Progenitor cell of endocrine pancreas (in vitro differentiated cells): ENCODE measurements around the gene MEI1. TPM values are rescaled to one million over a fixed set of nuclear protein-coding genes. Genes with fewer than 3 reads are reported as not detected.
A peak's percentile ranks its signal among the peaks of the same experiment; 100 is the strongest.

Source experiments
- DNase-seq: peaks from one replicate; pipeline ENCODE4 v3.0.0; 2021; ENCODE audit warnings: low spot score; ENCODE audit not compliant: unreplicated experiment
- H3K27ac Mint-ChIP-seq: 2 replicates; pipeline ENCODE4 v1.8.0; 2021; ENCODE audit warnings: mild to moderate bottlenecking, moderate library complexity, mixed read lengths
- H3K27me3 Mint-ChIP-seq: 2 replicates; pipeline ENCODE4 v1.8.0; 2021; ENCODE audit warnings: mixed read lengths
- H3K36me3 Mint-ChIP-seq: 2 replicates; pipeline ENCODE4 v1.8.0; 2022; ENCODE audit warnings: mixed read lengths; ENCODE audit not compliant: insufficient read depth
- H3K4me1 Mint-ChIP-seq: 2 replicates; pipeline ENCODE4 v1.8.0; 2021; ENCODE audit warnings: low read depth, mixed read lengths
- H3K4me3 Mint-ChIP-seq: 2 replicates; pipeline ENCODE4 v1.8.0; 2021; ENCODE audit warnings: low read depth, mild to moderate bottlenecking, moderate library complexity, mixed read lengths
- H3K9me3 Mint-ChIP-seq: 2 replicates; pipeline ENCODE4 v1.8.0; 2021; ENCODE audit warnings: low read depth, mixed read lengths
- total RNA-seq: library from RNA; stranded (reverse); gene quantifications from 2 replicates; pipeline ENCODE4 v1.2.1, GENCODE V29; 2021
- TF ChIP-seq, protein P1 (sequence below): fragments of 200-600 bp; sonication (generic); IDR thresholded peaks from one replicate; pipeline ENCODE4 v1.5.0; 2021; ENCODE audit warnings: antibody characterized with exemption, mild to moderate bottlenecking; ENCODE audit not compliant: unreplicated experiment

Gene MEI1
- total RNA-seq, 1 donor from 2014 or later = 1.0 TPM

- H3K27ac Mint-ChIP-seq = no peak overlapping the region
- H3K36me3 Mint-ChIP-seq = no peaks in the 10 kb centered on the region
- no peak overlapping the region for H3K4me3 Mint-ChIP-seq
- TF ChIP-seq, protein P1, sequence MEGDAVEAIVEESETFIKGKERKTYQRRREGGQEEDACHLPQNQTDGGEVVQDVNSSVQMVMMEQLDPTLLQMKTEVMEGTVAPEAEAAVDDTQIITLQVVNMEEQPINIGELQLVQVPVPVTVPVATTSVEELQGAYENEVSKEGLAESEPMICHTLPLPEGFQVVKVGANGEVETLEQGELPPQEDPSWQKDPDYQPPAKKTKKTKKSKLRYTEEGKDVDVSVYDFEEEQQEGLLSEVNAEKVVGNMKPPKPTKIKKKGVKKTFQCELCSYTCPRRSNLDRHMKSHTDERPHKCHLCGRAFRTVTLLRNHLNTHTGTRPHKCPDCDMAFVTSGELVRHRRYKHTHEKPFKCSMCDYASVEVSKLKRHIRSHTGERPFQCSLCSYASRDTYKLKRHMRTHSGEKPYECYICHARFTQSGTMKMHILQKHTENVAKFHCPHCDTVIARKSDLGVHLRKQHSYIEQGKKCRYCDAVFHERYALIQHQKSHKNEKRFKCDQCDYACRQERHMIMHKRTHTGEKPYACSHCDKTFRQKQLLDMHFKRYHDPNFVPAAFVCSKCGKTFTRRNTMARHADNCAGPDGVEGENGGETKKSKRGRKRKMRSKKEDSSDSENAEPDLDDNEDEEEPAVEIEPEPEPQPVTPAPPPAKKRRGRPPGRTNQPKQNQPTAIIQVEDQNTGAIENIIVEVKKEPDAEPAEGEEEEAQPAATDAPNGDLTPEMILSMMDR = no peak
- peaks cover 11% of the 10 kb centered on the region for H3K4me1 Mint-ChIP-seq
- no peak for DNase-seq
- no peaks in the 10 kb centered on the region for H3K9me3 Mint-ChIP-seq
- H3K27me3 Mint-ChIP-seq = no peaks in the 10 kb centered on the region
These were observed 128.4 kb downstream of the MEI1 start for GRCh38 chr22:41827671-41828070.

DNA sequence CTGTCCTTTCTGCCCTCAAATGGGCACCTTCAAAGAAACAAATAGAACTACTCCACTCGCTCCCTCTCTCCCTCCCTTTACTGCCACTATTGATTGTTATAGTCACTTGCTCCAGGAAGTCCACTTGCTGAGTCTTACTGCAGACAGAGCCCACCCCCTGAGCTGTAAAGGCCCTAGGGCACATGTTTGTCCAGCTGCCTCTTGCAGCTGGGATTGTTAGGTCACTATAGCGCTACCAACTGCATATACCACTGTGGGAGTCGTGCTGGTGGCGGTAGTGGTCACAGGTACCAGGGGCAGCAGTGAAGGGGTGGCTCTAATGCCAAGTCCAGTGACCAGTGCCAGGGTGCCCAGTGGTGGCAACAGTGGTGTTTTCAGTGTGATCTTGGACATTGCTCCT lies 129.2 kb downstream of the MEI1 start:
- H3K4me1 Mint-ChIP-seq = peaks cover 11% of the 10 kb centered on the region
- no peak for DNase-seq
- no peaks in the 10 kb centered on the region for H3K36me3 Mint-ChIP-seq
- H3K9me3 Mint-ChIP-seq = no peaks in the 10 kb centered on the region
- peak overlapping the region; percentile 69 for H3K27ac Mint-ChIP-seq
- TF ChIP-seq, protein P1 = no peak
- no peaks in the 10 kb centered on the region for H3K27me3 Mint-ChIP-seq
- no peak overlapping the region for H3K4me3 Mint-ChIP-seq

DNA sequence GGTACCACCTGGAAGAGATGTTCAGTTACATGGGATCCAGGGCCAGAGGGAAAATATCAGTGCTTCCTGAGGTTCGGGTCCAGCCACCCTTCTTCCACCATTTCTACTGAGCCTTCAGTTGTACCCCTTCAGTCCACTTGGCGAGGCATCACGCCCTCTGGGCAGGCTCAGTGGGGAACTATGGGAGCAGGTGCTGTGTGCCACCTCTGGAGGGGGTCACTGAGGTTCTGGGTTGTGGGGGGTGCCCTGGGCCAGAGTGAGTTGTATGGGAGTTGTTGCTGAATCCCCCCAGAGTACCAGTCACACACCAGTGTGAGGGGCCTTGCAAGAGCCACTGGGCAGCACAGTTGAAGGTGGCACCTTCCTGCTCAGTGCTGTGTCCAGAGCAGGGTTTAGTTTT lies 130.9 kb downstream of the MEI1 start:
- TF ChIP-seq, protein P1 = no peak
- Mint-ChIP-seq H3K4me1 (peaks cover 19% of the 10 kb centered on the region), H3K4me3 (no peak overlapping the region), H3K27ac (peak overlapping the region; percentile 50), H3K9me3 (no peaks in the 10 kb centered on the region), H3K36me3 (no peaks in the 10 kb centered on the region), H3K27me3 (no peaks in the 10 kb centered on the region)
- no peak for DNase-seq

GRCh38 chr22:41831383-41831782 lies 132.1 kb downstream of the MEI1 start:
- Mint-ChIP-seq H3K27me3 (no peaks in the 10 kb centered on the region), H3K36me3 (peaks cover 6% of the 10 kb centered on the region), H3K4me3 (peak overlapping the region; percentile 85)

GRCh38 chr22:41831828-41832552 lies 132.7 kb downstream of the MEI1 start:
- peaks cover 24% of the 10 kb centered on the region for H3K4me1 Mint-ChIP-seq
- no peak for DNase-seq
- peaks cover 12% of the 10 kb centered on the region for H3K36me3 Mint-ChIP-seq
- peak overlapping the region; percentile 98 for H3K27ac Mint-ChIP-seq
- no peaks in the 10 kb centered on the region for H3K9me3 Mint-ChIP-seq
- TF ChIP-seq, protein P1 = no peak
- H3K4me3 Mint-ChIP-seq = peak overlapping the region; percentile 85
- H3K27me3 Mint-ChIP-seq = no peaks in the 10 kb centered on the region

More at GRCh38 chr22:41831383-41831782, 132.1 kb downstream of the MEI1 start:
- no peaks in the 10 kb centered on the region for H3K9me3 Mint-ChIP-seq
- peak overlapping the region; percentile 98 for H3K27ac Mint-ChIP-seq
- TF ChIP-seq, protein P1 = no peak
- H3K4me1 Mint-ChIP-seq = peaks cover 22% of the 10 kb centered on the region
- no peak for DNase-seq
